ENCODE results near the gene CACNA1S. TPM values are rescaled to one million over a fixed set of nuclear protein-coding genes. Genes with fewer than 3 reads are reported as not detected.

The CACNA1S gene
- total and polyA plus RNA-seq, 2 donors, result 0.05 to 0.09 TPM

GRCh38 chr1:201041011-201041410, 71.2 kb downstream of the CACNA1S start:
- H3K4me1 ChIP-seq (ENCODE audit: control insufficient read depth in 2 of 2, insufficient read depth in 2 of 2, low read length in 2 of 2), result peaks cover 0 to 4% of the 10 kb centered on the region in 2 donors
- H3K4me3 ChIP-seq (ENCODE audit: low read length in 2 of 2), result no peak overlapping the region
- 99% methylated on average over 2 of the region's 2 CpGs for WGBS
- DNase-seq (ENCODE audit: low read depth in 6 of 9, low spot score in 9 of 9), result no peak
- H3K27me3 ChIP-seq (ENCODE audit: control insufficient read depth in 2 of 2, insufficient read depth in 1 of 2, low read length in 1 of 2), result peaks cover 0 to 4% of the 10 kb centered on the region in 2 donors
- no peak overlapping the region for H3K27ac ChIP-seq (ENCODE audit: low read depth in 1 of 2, low read length in 1 of 2)
- H3K36me3 ChIP-seq (ENCODE audit: control insufficient read depth in 2 of 2, insufficient read depth in 2 of 2, low read length in 1 of 2), result no peaks in the 10 kb centered on the region
- H3K9me3 ChIP-seq (ENCODE audit: control insufficient read depth in 2 of 2, insufficient read depth in 1 of 2, low read length in 1 of 2), result no peaks in the 10 kb centered on the region

GRCh38 chr1:201039876-201040275, 72.3 kb downstream of the CACNA1S start:
- H3K27ac ChIP-seq (ENCODE audit: low read depth in 1 of 2, low read length in 1 of 2), result no peak overlapping the region
- no peak for DNase-seq (ENCODE audit: low read depth in 6 of 9, low spot score in 9 of 9)
- H3K4me3 ChIP-seq (ENCODE audit: low read length in 2 of 2), result no peak overlapping the region
- H3K36me3 ChIP-seq (ENCODE audit: control insufficient read depth in 2 of 2, insufficient read depth in 2 of 2, low read length in 1 of 2), result no peaks in the 10 kb centered on the region
- no peaks in the 10 kb centered on the region for H3K9me3 ChIP-seq (ENCODE audit: control insufficient read depth in 2 of 2, insufficient read depth in 1 of 2, low read length in 1 of 2)
- WGBS, result 92% methylated on average over 5 of the region's 5 CpGs
- peaks cover 0 to 4% of the 10 kb centered on the region in 2 donors for H3K4me1 ChIP-seq (ENCODE audit: control insufficient read depth in 2 of 2, insufficient read depth in 2 of 2, low read length in 2 of 2)
- H3K27me3 ChIP-seq (ENCODE audit: control insufficient read depth in 2 of 2, insufficient read depth in 1 of 2, low read length in 1 of 2), result peaks cover 0 to 4% of the 10 kb centered on the region in 2 donors

GRCh38 chr1:201039418-201039817, 72.8 kb downstream of the CACNA1S start:
- Histone ChIP-seq H3K27me3 (ENCODE audit: control insufficient read depth in 2 of 2, insufficient read depth in 1 of 2, low read length in 1 of 2) (peaks cover 0 to 4% of the 10 kb centered on the region in 2 donors), H3K9me3 (ENCODE audit: control insufficient read depth in 2 of 2, insufficient read depth in 1 of 2, low read length in 1 of 2) (no peaks in the 10 kb centered on the region), H3K4me1 (ENCODE audit: control insufficient read depth in 2 of 2, insufficient read depth in 2 of 2, low read length in 2 of 2) (peaks cover 0 to 4% of the 10 kb centered on the region in 2 donors), H3K4me3 (ENCODE audit: low read length in 2 of 2) (no peak overlapping the region), H3K36me3 (ENCODE audit: control insufficient read depth in 2 of 2, insufficient read depth in 2 of 2, low read length in 1 of 2) (no peaks in the 10 kb centered on the region), H3K27ac (ENCODE audit: low read depth in 1 of 2, low read length in 1 of 2) (no peak overlapping the region)
- no peak for DNase-seq (ENCODE audit: low read depth in 6 of 9, low spot score in 9 of 9)
- WGBS, result 96% methylated on average over 2 of the region's 2 CpGs

- WGBS, result 96% methylated on average over 10 of the region's 10 CpGs
Measured at GRCh38 chr1:201038186-201038876, 73.9 kb downstream of the CACNA1S start.

GRCh38 chr1:201036188-201036842, 75.9 kb downstream of the CACNA1S start:
- H3K36me3 ChIP-seq (ENCODE audit: control insufficient read depth in 2 of 2, insufficient read depth in 2 of 2, low read length in 1 of 2), result no peaks in the 10 kb centered on the region

More at GRCh38 chr1:201038186-201038876, 73.9 kb downstream of the CACNA1S start:
- Histone ChIP-seq H3K9me3 (ENCODE audit: control insufficient read depth in 2 of 2, insufficient read depth in 1 of 2, low read length in 1 of 2) (no peaks in the 10 kb centered on the region), H3K4me3 (ENCODE audit: low read length in 2 of 2) (no peak overlapping the region), H3K27me3 (ENCODE audit: control insufficient read depth in 2 of 2, insufficient read depth in 1 of 2, low read length in 1 of 2) (peaks cover 0 to 2% of the 10 kb centered on the region in 2 donors), H3K27ac (ENCODE audit: low read depth in 1 of 2, low read length in 1 of 2) (no peak overlapping the region), H3K36me3 (ENCODE audit: control insufficient read depth in 2 of 2, insufficient read depth in 2 of 2, low read length in 1 of 2) (no peaks in the 10 kb centered on the region), H3K4me1 (ENCODE audit: control insufficient read depth in 2 of 2, insufficient read depth in 2 of 2, low read length in 2 of 2) (peaks cover 0 to 4% of the 10 kb centered on the region in 2 donors)
- no peak for DNase-seq (ENCODE audit: low read depth in 6 of 9, low spot score in 9 of 9)

GRCh38 chr1:201034671-201035070, 77.6 kb downstream of the CACNA1S start:
- Histone ChIP-seq H3K4me1 (ENCODE audit: control insufficient read depth in 2 of 2, insufficient read depth in 2 of 2, low read length in 2 of 2) (no peaks in the 10 kb centered on the region), H3K9me3 (ENCODE audit: control insufficient read depth in 2 of 2, insufficient read depth in 1 of 2, low read length in 1 of 2) (no peaks in the 10 kb centered on the region), H3K4me3 (ENCODE audit: low read length in 2 of 2) (no peak overlapping the region), H3K36me3 (ENCODE audit: control insufficient read depth in 2 of 2, insufficient read depth in 2 of 2, low read length in 1 of 2) (no peaks in the 10 kb centered on the region), H3K27me3 (ENCODE audit: control insufficient read depth in 2 of 2, insufficient read depth in 1 of 2, low read length in 1 of 2) (peaks cover 0 to 2% of the 10 kb centered on the region in 2 donors), H3K27ac (ENCODE audit: low read depth in 1 of 2, low read length in 1 of 2) (no peak overlapping the region)
- DNase-seq (ENCODE audit: low read depth in 6 of 9, low spot score in 9 of 9), result no peak
- 81% methylated on average over 4 of the region's 4 CpGs for WGBS

More at GRCh38 chr1:201036188-201036842, 75.9 kb downstream of the CACNA1S start:
- Histone ChIP-seq H3K27me3 (ENCODE audit: control insufficient read depth in 2 of 2, insufficient read depth in 1 of 2, low read length in 1 of 2) (peaks cover 0 to 2% of the 10 kb centered on the region in 2 donors), H3K4me3 (ENCODE audit: low read length in 2 of 2) (no peak overlapping the region), H3K4me1 (ENCODE audit: control insufficient read depth in 2 of 2, insufficient read depth in 2 of 2, low read length in 2 of 2) (no peaks in the 10 kb centered on the region), H3K9me3 (ENCODE audit: control insufficient read depth in 2 of 2, insufficient read depth in 1 of 2, low read length in 1 of 2) (no peaks in the 10 kb centered on the region), H3K27ac (ENCODE audit: low read depth in 1 of 2, low read length in 1 of 2) (no peak overlapping the region)
- no peak for DNase-seq (ENCODE audit: low read depth in 6 of 9, low spot score in 9 of 9)
- 96% methylated on average over 12 of the region's 12 CpGs for WGBS

- Histone ChIP-seq H3K36me3 (ENCODE audit: control insufficient read depth in 2 of 2, insufficient read depth in 2 of 2, low read length in 1 of 2) (no peaks in the 10 kb centered on the region), H3K27me3 (ENCODE audit: control insufficient read depth in 2 of 2, insufficient read depth in 1 of 2, low read length in 1 of 2) (peaks cover 0 to 2% of the 10 kb centered on the region in 2 donors), H3K9me3 (ENCODE audit: control insufficient read depth in 2 of 2, insufficient read depth in 1 of 2, low read length in 1 of 2) (no peaks in the 10 kb centered on the region), H3K27ac (ENCODE audit: low read depth in 1 of 2, low read length in 1 of 2) (no peak overlapping the region), H3K4me1 (ENCODE audit: control insufficient read depth in 2 of 2, insufficient read depth in 2 of 2, low read length in 2 of 2) (no peaks in the 10 kb centered on the region), H3K4me3 (ENCODE audit: low read length in 2 of 2) (no peak overlapping the region)
- no peak for DNase-seq (ENCODE audit: low read depth in 6 of 9, low spot score in 9 of 9)
- 95% methylated on average over 1 of the region's 1 CpG for WGBS
Measured at GRCh38 chr1:201032408-201032807, 79.8 kb downstream of the CACNA1S start.

- WGBS, result 89% methylated on average over 7 of the region's 7 CpGs
- no peak overlapping the region for H3K27ac ChIP-seq (ENCODE audit: low read depth in 1 of 2, low read length in 1 of 2)
- no peaks in the 10 kb centered on the region for H3K9me3 ChIP-seq (ENCODE audit: control insufficient read depth in 2 of 2, insufficient read depth in 1 of 2, low read length in 1 of 2)
- no peak overlapping the region for H3K4me3 ChIP-seq (ENCODE audit: low read length in 2 of 2)
- H3K27me3 ChIP-seq (ENCODE audit: control insufficient read depth in 2 of 2, insufficient read depth in 1 of 2, low read length in 1 of 2), result no peaks in the 10 kb centered on the region
- no peak for DNase-seq (ENCODE audit: low read depth in 6 of 9, low spot score in 9 of 9)
- no peaks in the 10 kb centered on the region for H3K36me3 ChIP-seq (ENCODE audit: control insufficient read depth in 2 of 2, insufficient read depth in 2 of 2, low read length in 1 of 2)
- peaks cover 3 to 26% of the 10 kb centered on the region in 2 donors for H3K4me1 ChIP-seq (ENCODE audit: control insufficient read depth in 2 of 2, insufficient read depth in 2 of 2, low read length in 2 of 2)
Measured at GRCh38 chr1:201028461-201028889, 83.8 kb downstream of the CACNA1S start.

- Histone ChIP-seq H3K4me1 (ENCODE audit: control insufficient read depth in 2 of 2, insufficient read depth in 2 of 2, low read length in 2 of 2) (peaks cover 7 to 36% of the 10 kb centered on the region in 2 donors), H3K9me3 (ENCODE audit: control insufficient read depth in 2 of 2, insufficient read depth in 1 of 2, low read length in 1 of 2) (no peaks in the 10 kb centered on the region), H3K27me3 (ENCODE audit: control insufficient read depth in 2 of 2, insufficient read depth in 1 of 2, low read length in 1 of 2) (no peaks in the 10 kb centered on the region), H3K36me3 (ENCODE audit: control insufficient read depth in 2 of 2, insufficient read depth in 2 of 2, low read length in 1 of 2) (no peaks in the 10 kb centered on the region), H3K27ac (ENCODE audit: low read depth in 1 of 2, low read length in 1 of 2) (no peak overlapping the region), H3K4me3 (ENCODE audit: low read length in 2 of 2) (no peak overlapping the region)
- DNase-seq (ENCODE audit: low read depth in 6 of 9, low spot score in 9 of 9), result no peak
- 10% methylated on average over 3 of the region's 3 CpGs for WGBS
Measured at GRCh38 chr1:201026836-201027235, 85.4 kb downstream of the CACNA1S start.
